PC-3 (cell line): Measurements from ENCODE around the gene ABLIM2.

Experiments used
- EZH2 ChIP-seq: fragments of 300-600 bp; sonication (generic); IDR thresholded peaks from one replicate; pipeline ENCODE4 v1.6.1; 2017; ENCODE audit warnings: antibody characterized with exemption, mild to moderate bottlenecking, low read length; ENCODE audit not compliant: unreplicated experiment
- TF ChIP-seq, protein P1 (sequence below): fragments of 300-600 bp; sonication (generic); conservative IDR thresholded peaks from 2 replicates; pipeline ENCODE4 v1.5.1; 2017; ENCODE audit warnings: antibody characterized with exemption, low read depth, mild to moderate bottlenecking, low read length

- TF ChIP-seq, protein P1, sequence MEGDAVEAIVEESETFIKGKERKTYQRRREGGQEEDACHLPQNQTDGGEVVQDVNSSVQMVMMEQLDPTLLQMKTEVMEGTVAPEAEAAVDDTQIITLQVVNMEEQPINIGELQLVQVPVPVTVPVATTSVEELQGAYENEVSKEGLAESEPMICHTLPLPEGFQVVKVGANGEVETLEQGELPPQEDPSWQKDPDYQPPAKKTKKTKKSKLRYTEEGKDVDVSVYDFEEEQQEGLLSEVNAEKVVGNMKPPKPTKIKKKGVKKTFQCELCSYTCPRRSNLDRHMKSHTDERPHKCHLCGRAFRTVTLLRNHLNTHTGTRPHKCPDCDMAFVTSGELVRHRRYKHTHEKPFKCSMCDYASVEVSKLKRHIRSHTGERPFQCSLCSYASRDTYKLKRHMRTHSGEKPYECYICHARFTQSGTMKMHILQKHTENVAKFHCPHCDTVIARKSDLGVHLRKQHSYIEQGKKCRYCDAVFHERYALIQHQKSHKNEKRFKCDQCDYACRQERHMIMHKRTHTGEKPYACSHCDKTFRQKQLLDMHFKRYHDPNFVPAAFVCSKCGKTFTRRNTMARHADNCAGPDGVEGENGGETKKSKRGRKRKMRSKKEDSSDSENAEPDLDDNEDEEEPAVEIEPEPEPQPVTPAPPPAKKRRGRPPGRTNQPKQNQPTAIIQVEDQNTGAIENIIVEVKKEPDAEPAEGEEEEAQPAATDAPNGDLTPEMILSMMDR = no peak
- TF ChIP-seq EZH2 = no peak
Measured at GRCh38 chr4:8135666-8136065, 22.9 kb downstream of the ABLIM2 start.
